GM12865 (cell line): ENCODE measurements around the gene CAPZB.

Source experiments
- DNase-seq: peaks from one replicate; pipeline ENCODE4 v3.0.0; 2010; ENCODE audit warnings: low read depth
- H3K4me3 ChIP-seq: 2 replicates; pipeline ENCODE4 v1.5.1; 2011; ENCODE audit warnings: mild to moderate bottlenecking, low read depth, low read length, control low read depth
- TF ChIP-seq, protein P1 (sequence below): IDR thresholded peaks from 2 replicates; pipeline ENCODE4 v1.5.1; 2011; ENCODE audit warnings: low read length, control low read depth, low read depth, inconsistent platforms; ENCODE audit not compliant: insufficient read depth; ENCODE audit errors: missing control alignments

The CAPZB gene

DNA sequence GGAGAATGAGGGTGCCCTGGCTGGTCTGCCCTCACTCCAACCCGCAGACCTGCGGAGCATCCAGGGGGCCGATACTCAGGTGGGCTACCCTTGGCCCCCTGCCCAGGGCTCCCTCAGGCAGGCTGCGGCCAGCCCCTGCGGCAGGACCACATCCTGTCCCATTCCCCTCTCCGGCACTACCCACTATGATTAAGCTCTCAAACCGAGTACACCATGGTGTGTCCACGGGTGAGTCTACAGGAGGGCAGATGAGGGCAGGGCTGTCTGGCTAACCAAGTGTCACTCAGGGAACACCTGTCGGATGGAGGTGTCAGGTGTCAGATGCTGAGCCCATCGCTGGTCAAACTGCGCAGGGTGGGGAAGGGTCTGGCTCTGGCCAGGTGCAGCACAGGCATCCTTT lies 126.0 kb downstream of the CAPZB start:
- no peak for DNase-seq
- no peak overlapping the region for H3K4me3 ChIP-seq
- TF ChIP-seq, protein P1, sequence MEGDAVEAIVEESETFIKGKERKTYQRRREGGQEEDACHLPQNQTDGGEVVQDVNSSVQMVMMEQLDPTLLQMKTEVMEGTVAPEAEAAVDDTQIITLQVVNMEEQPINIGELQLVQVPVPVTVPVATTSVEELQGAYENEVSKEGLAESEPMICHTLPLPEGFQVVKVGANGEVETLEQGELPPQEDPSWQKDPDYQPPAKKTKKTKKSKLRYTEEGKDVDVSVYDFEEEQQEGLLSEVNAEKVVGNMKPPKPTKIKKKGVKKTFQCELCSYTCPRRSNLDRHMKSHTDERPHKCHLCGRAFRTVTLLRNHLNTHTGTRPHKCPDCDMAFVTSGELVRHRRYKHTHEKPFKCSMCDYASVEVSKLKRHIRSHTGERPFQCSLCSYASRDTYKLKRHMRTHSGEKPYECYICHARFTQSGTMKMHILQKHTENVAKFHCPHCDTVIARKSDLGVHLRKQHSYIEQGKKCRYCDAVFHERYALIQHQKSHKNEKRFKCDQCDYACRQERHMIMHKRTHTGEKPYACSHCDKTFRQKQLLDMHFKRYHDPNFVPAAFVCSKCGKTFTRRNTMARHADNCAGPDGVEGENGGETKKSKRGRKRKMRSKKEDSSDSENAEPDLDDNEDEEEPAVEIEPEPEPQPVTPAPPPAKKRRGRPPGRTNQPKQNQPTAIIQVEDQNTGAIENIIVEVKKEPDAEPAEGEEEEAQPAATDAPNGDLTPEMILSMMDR = no peak

GRCh38 chr1:19358710-19359109 lies 126.6 kb downstream of the CAPZB start:
- no peak overlapping the region for H3K4me3 ChIP-seq
- TF ChIP-seq, protein P1 = no peak
- no peak for DNase-seq

GRCh38 chr1:19357299-19357986 lies 127.9 kb downstream of the CAPZB start:
- no peak for DNase-seq
- H3K4me3 ChIP-seq = no peak overlapping the region
- TF ChIP-seq, protein P1 = no peak

- no peak for DNase-seq
- TF ChIP-seq, protein P1 = no peak
These were observed 129.1 kb downstream of the CAPZB start for GRCh38 chr1:19356266-19356665.

DNA sequence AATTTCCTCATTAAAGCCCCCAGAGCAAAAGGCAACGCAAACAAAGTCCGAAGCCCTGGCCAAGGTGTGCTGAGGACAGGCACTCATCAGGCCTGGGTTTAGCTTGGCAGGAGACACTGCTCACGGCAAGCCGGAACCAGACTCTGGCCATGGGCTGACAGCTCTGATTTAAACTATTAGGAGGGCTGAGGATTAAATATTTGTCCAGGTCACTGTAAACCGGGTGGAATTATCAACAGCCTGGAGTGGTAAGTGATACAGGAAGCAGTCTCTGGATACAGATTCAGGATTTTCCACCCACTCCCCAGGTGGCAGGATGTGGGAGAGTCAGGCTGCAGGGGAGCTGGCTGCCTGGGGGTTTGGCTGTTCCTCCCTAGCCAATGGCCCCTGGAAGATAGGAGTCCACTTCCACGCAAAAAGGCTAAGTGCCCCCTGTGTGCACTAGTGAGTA lies 130.8 kb downstream of the CAPZB start:
- DNase-seq = no peak
- TF ChIP-seq, protein P1 = no peak
- no peak overlapping the region for H3K4me3 ChIP-seq

More at GRCh38 chr1:19356266-19356665, 129.1 kb downstream of the CAPZB start:
- H3K4me3 ChIP-seq = no peak overlapping the region

- DNase-seq = no peak
- H3K4me3 ChIP-seq = no peak overlapping the region
- TF ChIP-seq, protein P1 = no peak
These were observed 131.7 kb downstream of the CAPZB start for GRCh38 chr1:19353596-19353995.

DNA sequence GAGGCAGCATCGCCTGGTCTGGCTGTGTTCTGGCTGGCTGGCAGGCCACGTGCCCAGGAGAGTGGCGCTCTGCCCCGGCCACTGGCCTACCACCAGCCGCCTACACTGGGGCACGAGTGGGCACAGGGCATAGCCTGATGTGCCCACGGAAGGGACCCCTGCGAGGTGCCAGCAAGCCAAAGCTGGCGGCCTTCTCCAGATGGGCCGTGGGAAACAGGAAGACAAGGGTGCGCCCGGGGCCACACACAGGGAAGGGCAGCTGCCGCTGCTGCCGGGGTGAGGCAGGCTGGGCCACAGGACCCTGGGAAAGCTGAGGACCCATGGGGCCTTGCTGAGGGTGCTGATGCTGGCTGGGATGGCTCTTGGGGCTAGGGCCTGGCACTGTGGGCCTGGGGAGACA lies 132.5 kb downstream of the CAPZB start:
- H3K4me3 ChIP-seq = no peak overlapping the region
- TF ChIP-seq, protein P1 = no peak
- DNase-seq = no peak
